WTC11 (cell line): ENCODE measurements around the gene BTD. TPM values are rescaled to one million over a fixed set of nuclear protein-coding genes. Genes with fewer than 3 reads are reported as not detected.

Source experiments
- ATAC-seq: fragments of 200-7000 bp; cut with Tn5 transposase; 2 replicates; pipeline ENCODE4 v1.10.0; 2021; ENCODE audit warnings: mild to moderate bottlenecking, moderate library complexity
- CTCF ChIA-PET: fragments of 300-600 bp; sonication (Branson Sonifier 250); formaldehyde crosslinking; loops from one replicate; lab custom pipeline; 2021; ENCODE audit warnings: antibody characterized with exemption; lab: Charles Lee
- POLR2A ChIA-PET: fragments of 350-600 bp; sonication (Branson Sonifier 250); formaldehyde crosslinking; loops from one replicate; lab custom pipeline; 2021; ENCODE audit warnings: antibody characterized with exemption; lab: Charles Lee
- DNase-seq: peaks from one replicate; pipeline ENCODE4 v3.0.0; 2021; ENCODE audit warnings: low spot score
- H3K27ac Mint-ChIP-seq: 2 replicates; pipeline ENCODE4 v1.8.0; 2021; ENCODE audit warnings: mixed read lengths
- H3K27me3 Mint-ChIP-seq: 2 replicates; pipeline ENCODE4 v1.8.0; 2021; ENCODE audit warnings: low read depth, mild to moderate bottlenecking, moderate library complexity, mixed read lengths
- H3K36me3 Mint-ChIP-seq: 2 replicates; pipeline ENCODE4 v1.8.0; 2021; ENCODE audit warnings: mixed read lengths
- H3K4me1 Mint-ChIP-seq: 2 replicates; pipeline ENCODE4 v1.8.0; 2022; ENCODE audit warnings: mixed read lengths
- H3K4me3 Mint-ChIP-seq: 2 replicates; pipeline ENCODE4 v1.8.0; 2021; ENCODE audit warnings: mild to moderate bottlenecking, moderate library complexity, mixed read lengths
- H3K9me3 Mint-ChIP-seq: 2 replicates; pipeline ENCODE4 v1.8.0; 2021; ENCODE audit warnings: mixed read lengths
- ATF3 ChIP-seq: sonication (generic); formaldehyde crosslinking; conservative IDR thresholded peaks from 2 replicates; pipeline ENCODE4 v1.8.1; 2022; ENCODE audit warnings: mild to moderate bottlenecking, missing genetic modification reagents
- CREM ChIP-seq: sonication (generic); formaldehyde crosslinking; IDR thresholded peaks from 2 replicates; pipeline ENCODE4 v1.8.1; 2022; ENCODE audit warnings: mild to moderate bottlenecking, missing genetic modification reagents, moderate library complexity
- ERG ChIP-seq: fragments of 250-450 bp; sonication (Bioruptor Pico); IDR thresholded peaks from 2 replicates; pipeline ENCODE4 v1.8.0; 2021; ENCODE audit warnings: mild to moderate bottlenecking
- ETV6 ChIP-seq: sonication (generic); formaldehyde crosslinking; IDR thresholded peaks from 2 replicates; pipeline ENCODE4 v1.8.1; 2022; ENCODE audit warnings: mild to moderate bottlenecking, missing genetic modification reagents
- FOXK1 ChIP-seq: sonication (generic); formaldehyde crosslinking; IDR thresholded peaks from 2 replicates; pipeline ENCODE4 v1.8.0; 2022; ENCODE audit warnings: mild to moderate bottlenecking, moderate library complexity, missing genetic modification reagents
- IRF2 ChIP-seq: sonication (generic); formaldehyde crosslinking; IDR thresholded peaks from 2 replicates; pipeline ENCODE4 v1.8.0; 2022; ENCODE audit warnings: low read depth, missing genetic modification reagents, borderline replicate concordance
- JAZF1 ChIP-seq: fragments of 250-450 bp; sonication (Bioruptor Pico); IDR thresholded peaks from 2 replicates; pipeline ENCODE4 v1.9.0; 2021; ENCODE audit warnings: moderate library complexity, mild to moderate bottlenecking, inconsistent platforms
- MAX ChIP-seq: sonication (generic); formaldehyde crosslinking; IDR thresholded peaks from 2 replicates; pipeline ENCODE4 v1.8.0; 2022; ENCODE audit warnings: mild to moderate bottlenecking, missing genetic modification reagents
- MLX ChIP-seq: sonication (generic); formaldehyde crosslinking; IDR thresholded peaks from 2 replicates; pipeline ENCODE4 v1.8.1; 2023; ENCODE audit warnings: mild to moderate bottlenecking, missing genetic modification reagents, moderate library complexity
- NR1H2 ChIP-seq: sonication (generic); formaldehyde crosslinking; IDR thresholded peaks from 2 replicates; pipeline ENCODE4 v1.9.0; 2021; ENCODE audit warnings: mild to moderate bottlenecking, moderate library complexity, missing genetic modification reagents
- PRRX2 ChIP-seq: fragments of 250-450 bp; sonication (Bioruptor Pico); IDR thresholded peaks from 2 replicates; pipeline ENCODE4 v1.8.0; 2021; ENCODE audit warnings: mild to moderate bottlenecking
- RORB ChIP-seq: fragments of 250-450 bp; sonication (Bioruptor Pico); IDR thresholded peaks from 2 replicates; pipeline ENCODE4 v1.9.0; 2021; ENCODE audit warnings: mild to moderate bottlenecking
- SOX15 ChIP-seq: fragments of 250-450 bp; sonication (Bioruptor Pico); IDR thresholded peaks from 2 replicates; pipeline ENCODE4 v1.9.0; 2021; ENCODE audit warnings: mild to moderate bottlenecking
- TCF7 ChIP-seq: sonication (generic); formaldehyde crosslinking; IDR thresholded peaks from 2 replicates; pipeline ENCODE4 v1.8.0; 2022; ENCODE audit warnings: mild to moderate bottlenecking, low read depth, missing genetic modification reagents, moderate library complexity
- TEAD4 ChIP-seq: sonication (generic); formaldehyde crosslinking; IDR thresholded peaks from 2 replicates; pipeline ENCODE4 v1.8.0; 2022; ENCODE audit warnings: mild to moderate bottlenecking, missing genetic modification reagents
- ZNF263 ChIP-seq: sonication (generic); formaldehyde crosslinking; IDR thresholded peaks from 2 replicates; pipeline ENCODE4 v1.8.1; 2022; ENCODE audit warnings: low read depth, mild to moderate bottlenecking, moderate library complexity, missing genetic modification reagents
- ZNF317 ChIP-seq: sonication (generic); formaldehyde crosslinking; IDR thresholded peaks from 2 replicates; pipeline ENCODE4 v1.8.1; 2023; ENCODE audit warnings: low read depth, mild to moderate bottlenecking, moderate library complexity, missing genetic modification reagents, borderline replicate concordance
- ZNF396 ChIP-seq: fragments of 250-450 bp; sonication (Bioruptor Pico); IDR thresholded peaks from 2 replicates; pipeline ENCODE4 v1.8.0; 2021; ENCODE audit warnings: mild to moderate bottlenecking, moderate library complexity, borderline replicate concordance
- total RNA-seq: library from RNA; stranded (reverse); gene quantifications from 3 replicates; pipeline ENCODE4 v1.2.3, GENCODE V29; 2021
- TF ChIP-seq, protein P1 (sequence below): sonication (generic); formaldehyde crosslinking; IDR thresholded peaks from 2 replicates; pipeline ENCODE4 v1.8.0; 2022; ENCODE audit warnings: mild to moderate bottlenecking, missing genetic modification reagents

The BTD gene
- total RNA-seq, 1 experiment from 2014 or later: 18.5 TPM

GRCh38 chr3:15685927-15686326 lies 84.4 kb downstream of the BTD start:
- ATAC-seq: no peak
- POLR2A ChIA-PET: no interaction called here

GRCh38 chr3:15690230-15690629 lies 88.7 kb downstream of the BTD start:
- TF ChIP-seq PRRX2 (CRISPR knock-in tag) (no peak), TEAD4 (CRISPR knock-in tag) (no peak)
- DNase-seq (no peak), ATAC-seq (no peak)
- H3K27ac Mint-ChIP-seq: no peak overlapping the region
- H3K36me3 Mint-ChIP-seq: peaks cover 29% of the 10 kb centered on the region
- H3K27me3 Mint-ChIP-seq: no peaks in the 10 kb centered on the region
- CTCF ChIA-PET: interaction anchor here (0.5 kb wide), 1 partner anchor 210 kb away, joined by 4 read pairs; no protein-coding TSS in a partner anchor
- no peaks in the 10 kb centered on the region for H3K9me3 Mint-ChIP-seq
- H3K4me1 Mint-ChIP-seq: no peaks in the 10 kb centered on the region
- POLR2A ChIA-PET: no interaction called here
- no peak overlapping the region for H3K4me3 Mint-ChIP-seq

More at GRCh38 chr3:15685927-15686326, 84.4 kb downstream of the BTD start:
- Mint-ChIP-seq H3K36me3 (peaks cover 40% of the 10 kb centered on the region), H3K27ac (no peak overlapping the region), H3K9me3 (no peaks in the 10 kb centered on the region), H3K4me3 (no peak overlapping the region), H3K4me1 (no peaks in the 10 kb centered on the region), H3K27me3 (no peaks in the 10 kb centered on the region)
- CTCF ChIA-PET: interaction anchor here (1.1 kb wide), 1 partner anchor 82 kb away, joined by 3 read pairs; no protein-coding TSS in a partner anchor
- TF ChIP-seq MAX (no peak), NR1H2 (CRISPR knock-in tag) (no peak), ZNF263 (no peak), ATF3 (CRISPR knock-in tag) (no peak), CREM (no peak), SOX15 (no peak), FOXK1 (CRISPR knock-in tag) (no peak)
- no peak for DNase-seq

- no peaks in the 10 kb centered on the region for H3K4me1 Mint-ChIP-seq
- H3K27me3 Mint-ChIP-seq: no peaks in the 10 kb centered on the region
- H3K36me3 Mint-ChIP-seq: peaks cover 26% of the 10 kb centered on the region
- TF ChIP-seq MLX (CRISPR knock-in tag): no peak
- TF ChIP-seq ZNF396 (CRISPR knock-in tag): no peak
- TF ChIP-seq TCF7 (CRISPR knock-in tag): no peak
- TF ChIP-seq, protein P1, sequence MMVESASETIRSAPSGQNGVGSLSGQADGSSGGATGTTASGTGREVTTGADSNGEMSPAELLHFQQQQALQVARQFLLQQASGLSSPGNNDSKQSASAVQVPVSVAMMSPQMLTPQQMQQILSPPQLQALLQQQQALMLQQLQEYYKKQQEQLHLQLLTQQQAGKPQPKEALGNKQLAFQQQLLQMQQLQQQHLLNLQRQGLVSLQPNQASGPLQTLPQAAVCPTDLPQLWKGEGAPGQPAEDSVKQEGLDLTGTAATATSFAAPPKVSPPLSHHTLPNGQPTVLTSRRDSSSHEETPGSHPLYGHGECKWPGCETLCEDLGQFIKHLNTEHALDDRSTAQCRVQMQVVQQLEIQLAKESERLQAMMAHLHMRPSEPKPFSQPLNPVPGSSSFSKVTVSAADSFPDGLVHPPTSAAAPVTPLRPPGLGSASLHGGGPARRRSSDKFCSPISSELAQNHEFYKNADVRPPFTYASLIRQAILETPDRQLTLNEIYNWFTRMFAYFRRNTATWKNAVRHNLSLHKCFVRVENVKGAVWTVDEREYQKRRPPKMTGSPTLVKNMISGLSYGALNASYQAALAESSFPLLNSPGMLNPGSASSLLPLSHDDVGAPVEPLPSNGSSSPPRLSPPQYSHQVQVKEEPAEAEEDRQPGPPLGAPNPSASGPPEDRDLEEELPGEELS: no peak
- TF ChIP-seq ERG (CRISPR knock-in tag): no peak
- TF ChIP-seq RORB (CRISPR knock-in tag): no peak
- TF ChIP-seq ETV6 (CRISPR knock-in tag): no peak
- no peak for TF ChIP-seq JAZF1 (CRISPR knock-in tag)
- no peak for TF ChIP-seq ZNF317
- TF ChIP-seq FOXK1 (CRISPR knock-in tag): no peak
- no peak for TF ChIP-seq IRF2 (CRISPR knock-in tag)
- ATAC-seq (no peak), DNase-seq (no peak)
- POLR2A ChIA-PET: no interaction called here
- CTCF ChIA-PET: interaction anchor here (0.5 to 1.5 kb wide), 2 partner anchors 78 to 210 kb away, joined by 4 read pairs; no protein-coding TSS in a partner anchor
- no peak overlapping the region for H3K27ac Mint-ChIP-seq
- no peaks in the 10 kb centered on the region for H3K9me3 Mint-ChIP-seq
- no peak overlapping the region for H3K4me3 Mint-ChIP-seq
Measured at GRCh38 chr3:15690748-15691147, 89.2 kb downstream of the BTD start.
